Frontal cortex (tissue), 4 donors: ENCODE measurements around the gene RDH16. TPM values are rescaled to one million over a fixed set of nuclear protein-coding genes. Genes with fewer than 3 reads are reported as not detected.
A peak's percentile ranks its signal among the peaks of the same experiment; 100 is the strongest.

Source experiments
- DNase-seq, 2 donors: peaks; one replicate each; pipeline ENCODE4 v3.0.0; 2012; ENCODE audit warnings: low spot score in 2 of 2
- FAIRE-seq: peaks from 2 replicates; lab custom pipeline; 2012; peaks lifted over from hg19 to GRCh38; lab: Jason Lieb, UNC
- total RNA-seq: library from RNA; depleted of rRNA; stranded (reverse); fragments of >200 nt; gene quantifications from one replicate; pipeline ENCODE4 v1.2.3, GENCODE V29; 2014
- donor health status: control.
- donor health status: control.
- donor health status: control.

The RDH16 gene
- total RNA-seq, result 0.41 TPM

GRCh38 chr12:56957229-56958052 lies at the start of gene RDH16:
RDH16 (minus strand) TSS chr12:56957608; CDS start chr12:56957462, 146 bp downstream.
- FAIRE-seq, result no peak
- no peak for DNase-seq

DNA sequence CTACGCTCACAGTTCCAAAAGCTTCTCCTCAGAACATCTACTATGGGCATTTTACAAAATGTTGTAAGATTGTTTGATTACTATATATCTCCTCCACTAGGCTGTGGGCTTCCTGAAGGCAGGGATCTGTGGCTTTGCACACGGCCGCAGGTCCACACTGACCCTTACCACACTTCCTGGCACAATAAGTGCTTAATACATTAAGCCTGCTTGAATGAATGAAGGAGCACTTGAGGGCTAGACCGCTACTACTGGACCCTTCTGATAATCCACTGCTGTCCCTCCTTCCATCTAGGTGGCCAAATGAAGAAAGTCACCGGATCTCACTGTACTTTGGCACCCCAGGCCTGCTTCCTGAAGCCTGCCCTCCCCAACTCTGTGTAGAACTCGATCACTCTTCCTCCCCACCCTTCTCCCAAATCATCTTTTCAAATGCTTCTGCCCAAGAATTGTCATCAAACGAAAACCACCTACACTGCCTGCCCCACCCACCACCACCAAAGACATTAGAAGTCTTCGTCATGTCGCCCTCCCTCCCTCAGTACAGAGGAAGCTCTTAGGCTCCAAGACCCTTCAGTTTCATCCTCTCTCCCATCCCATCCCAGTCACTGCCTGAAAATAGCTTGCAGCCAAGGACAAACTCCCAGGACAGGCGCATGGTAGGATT lies 49.5 kb upstream of the RDH16 start:
- DNase-seq (no peak), FAIRE-seq (no peak)

DNA sequence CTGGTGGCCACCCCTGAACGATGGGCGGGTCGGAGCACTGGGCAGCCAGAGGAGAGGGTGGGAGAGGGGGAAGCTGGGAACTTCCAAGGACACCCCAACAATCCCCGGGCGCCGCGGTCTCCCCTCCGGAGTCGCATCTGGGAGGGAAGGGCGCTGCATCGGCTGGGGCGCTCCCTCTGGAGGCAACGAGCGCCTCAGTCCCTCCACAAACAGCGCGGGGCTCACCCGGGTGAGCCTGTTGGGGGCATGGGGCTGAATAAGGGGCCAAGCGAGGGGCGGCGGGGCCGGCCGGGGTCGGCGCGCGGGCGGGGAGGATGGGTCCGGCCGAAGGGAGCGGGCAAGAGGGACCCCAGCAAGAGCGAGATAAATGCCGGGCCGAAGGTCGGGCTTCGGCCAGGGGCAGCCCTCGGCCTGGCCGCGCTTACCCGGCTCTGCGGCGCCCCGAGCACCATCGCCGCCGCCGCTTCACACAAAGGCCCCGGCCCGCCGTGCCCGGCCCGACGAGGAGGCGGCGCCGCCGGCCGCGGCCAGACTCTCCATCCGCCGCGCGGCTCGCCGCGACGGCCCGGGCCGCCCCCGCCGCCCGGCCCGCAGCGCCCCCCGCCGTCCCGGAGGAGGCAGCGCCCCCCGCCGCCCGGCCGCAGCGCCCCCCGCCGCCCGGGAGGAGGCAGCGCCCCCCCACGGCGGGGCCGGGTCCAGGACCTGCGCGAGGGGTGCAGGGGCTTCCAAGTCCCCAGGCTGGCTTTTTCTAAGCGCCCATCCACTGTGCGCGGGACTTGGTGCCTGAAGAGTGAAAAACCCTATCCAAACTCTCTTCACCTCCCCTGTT lies 48.8 kb upstream of the RDH16 start, which contains the start of gene ZBTB39:
ZBTB39 (minus strand) TSS at position 567 of the 829 bp plus-strand sequence. CDS start 1,629 bp downstream, outside the sequence.
- DNase-seq (peak; percentile 94 to 95), FAIRE-seq (no peak)

GRCh38 chr12:57004651-57005050 lies 47.2 kb upstream of the RDH16 start:
- FAIRE-seq, result no peak
- no peak for DNase-seq

GRCh38 chr12:57003395-57003794 lies 46.0 kb upstream of the RDH16 start:
- DNase-seq (no peak), FAIRE-seq (no peak)

DNA sequence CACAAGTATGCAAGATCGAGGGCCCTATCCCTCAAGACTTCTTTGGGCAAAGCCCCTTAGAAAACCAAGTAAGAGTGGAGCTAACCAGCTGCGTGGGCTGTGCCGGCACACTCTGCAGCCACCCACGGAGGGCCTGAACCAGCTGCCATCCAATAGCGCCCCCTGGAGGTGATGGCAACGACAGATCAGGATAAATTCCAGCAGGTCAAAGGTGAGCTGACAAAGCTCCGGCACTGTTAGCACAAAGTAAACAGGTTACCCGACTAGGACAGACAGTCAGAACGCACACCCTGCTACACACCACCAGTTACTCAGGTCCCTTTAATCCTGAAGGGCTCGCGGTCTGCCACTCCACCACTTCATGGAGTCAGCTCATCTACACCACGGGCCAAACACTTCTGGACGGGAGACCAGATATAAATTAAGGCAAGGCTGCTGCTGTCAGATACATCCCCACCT lies 44.1 kb upstream of the RDH16 start:
- DNase-seq (peak in 1 of 2 donors; percentile 71), FAIRE-seq (no peak)

- FAIRE-seq, result no peak
Observed at GRCh38 chr12:57000393-57000792, 43.0 kb upstream of the RDH16 start.

DNA sequence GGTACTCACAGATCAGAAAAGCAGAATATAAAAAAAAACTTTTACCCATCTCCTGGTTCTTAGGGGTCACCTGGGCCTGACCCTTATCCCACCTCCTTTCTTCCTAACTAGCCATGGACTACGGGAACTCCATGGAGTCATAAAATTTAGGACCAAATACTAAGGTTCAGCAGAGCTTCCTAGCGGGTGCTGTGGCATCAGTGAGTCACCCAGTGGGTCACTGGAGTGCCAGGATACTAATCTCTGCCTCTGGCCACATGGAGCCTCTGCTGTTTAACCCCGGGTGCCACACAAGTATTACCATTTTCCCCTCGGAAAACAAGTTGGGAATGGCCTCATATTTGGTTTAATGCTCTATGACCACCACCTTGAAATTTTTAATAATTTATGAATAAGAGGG lies 42.0 kb upstream of the RDH16 start:
- no peak for DNase-seq
- no peak for FAIRE-seq

More at GRCh38 chr12:57000393-57000792, 43.0 kb upstream of the RDH16 start:
- DNase-seq, result no peak

- DNase-seq (no peak), FAIRE-seq (no peak)
Observed at GRCh38 chr12:56998981-56999380, 41.6 kb upstream of the RDH16 start.

- DNase-seq, result no peak
- no peak for FAIRE-seq
Observed at GRCh38 chr12:56998316-56998715, 40.9 kb upstream of the RDH16 start.

- FAIRE-seq, result no peak
Observed at GRCh38 chr12:56996793-56997545, 39.6 kb upstream of the RDH16 start.

DNA sequence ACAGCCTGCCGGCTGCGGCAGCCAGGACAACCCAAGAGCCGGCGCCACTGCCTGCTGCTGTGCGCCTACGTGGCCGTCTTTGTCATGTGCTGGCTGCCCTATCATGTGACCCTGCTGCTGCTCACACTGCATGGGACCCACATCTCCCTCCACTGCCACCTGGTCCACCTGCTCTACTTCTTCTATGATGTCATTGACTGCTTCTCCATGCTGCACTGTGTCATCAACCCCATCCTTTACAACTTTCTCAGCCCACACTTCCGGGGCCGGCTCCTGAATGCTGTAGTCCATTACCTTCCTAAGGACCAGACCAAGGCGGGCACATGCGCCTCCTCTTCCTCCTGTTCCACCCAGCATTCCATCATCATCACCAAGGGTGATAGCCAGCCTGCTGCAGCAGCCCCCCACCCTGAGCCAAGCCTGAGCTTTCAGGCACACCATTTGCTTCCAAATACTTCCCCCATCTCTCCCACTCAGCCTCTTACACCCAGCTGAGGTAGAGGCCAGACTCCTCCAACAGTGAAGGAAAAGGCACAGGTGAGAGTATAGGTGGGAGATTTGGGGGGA lies 38.6 kb upstream of the RDH16 start:
- FAIRE-seq, result no peak
- no peak for DNase-seq

More at GRCh38 chr12:56996793-56997545, 39.6 kb upstream of the RDH16 start:
- no peak for DNase-seq

GRCh38 chr12:56995201-56995929 lies 38.0 kb upstream of the RDH16 start:
- FAIRE-seq (no peak), DNase-seq (no peak)

- FAIRE-seq (no peak), DNase-seq (no peak)
Observed at GRCh38 chr12:56994231-56994746, 36.9 kb upstream of the RDH16 start.

DNA sequence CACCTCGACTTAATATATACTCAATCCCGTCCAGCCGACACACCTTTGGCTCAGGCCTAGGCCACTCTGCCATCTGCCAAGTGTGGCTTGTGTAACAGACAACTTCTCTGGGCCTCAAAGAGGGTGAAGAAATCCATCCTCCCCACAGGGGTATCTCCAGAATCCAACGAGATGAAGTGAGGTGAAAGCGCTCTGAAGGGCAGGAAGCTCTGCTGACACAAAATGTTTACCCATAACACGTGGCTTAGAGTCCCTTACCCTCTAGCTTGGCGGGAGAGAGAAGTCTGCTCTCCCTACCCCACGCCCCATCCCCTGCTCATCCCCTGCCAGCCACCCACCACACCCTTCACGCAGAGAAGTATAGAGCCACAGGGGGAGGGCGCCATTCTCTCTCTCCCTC lies 35.9 kb upstream of the RDH16 start:
- no peak for DNase-seq
- FAIRE-seq, result no peak

GRCh38 chr12:56991319-56992246 lies 34.2 kb upstream of the RDH16 start:
- no peak for DNase-seq
- FAIRE-seq, result no peak

DNA sequence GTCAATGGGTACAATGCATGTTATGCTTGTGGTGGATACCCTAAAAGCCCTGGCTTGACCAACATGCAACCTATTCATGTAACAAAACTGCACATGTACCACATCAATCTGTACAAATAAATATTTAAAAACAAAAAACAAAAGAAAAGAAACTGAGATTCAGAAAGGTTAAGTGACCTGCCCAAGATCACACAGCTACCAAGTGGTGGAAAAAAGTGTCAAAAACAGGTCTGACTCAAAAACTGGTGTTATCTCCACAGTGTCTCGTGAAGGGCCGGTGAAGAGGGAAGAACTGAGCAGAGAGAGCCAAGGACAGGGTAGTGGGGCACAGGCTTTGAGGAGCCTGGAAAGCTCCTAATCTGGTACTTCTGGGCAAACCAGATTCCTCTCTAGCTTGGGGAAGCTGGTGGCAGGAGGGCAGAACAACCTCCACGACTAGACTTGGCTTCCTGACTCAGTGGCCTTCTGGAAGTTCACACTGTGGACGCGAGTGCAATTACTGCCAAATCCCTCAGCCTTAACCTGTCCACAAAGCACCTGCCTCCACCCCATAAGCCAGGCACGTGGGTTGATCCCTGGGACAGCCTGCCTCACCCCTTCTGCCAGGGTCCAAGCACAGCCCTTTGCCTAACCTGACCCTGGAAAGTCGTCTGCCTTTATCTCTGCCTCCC lies 33.4 kb upstream of the RDH16 start:
- FAIRE-seq (no peak), DNase-seq (no peak)
